ENCODE measurements around the gene PRR19. TPM values are rescaled to one million over a fixed set of nuclear protein-coding genes. Genes with fewer than 3 reads are reported as not detected.

Gene PRR19
- total and polyA plus RNA-seq, 10 of the 15 experiments (the other 5 are each of a cell fraction or from before 2014, with no cell fraction given), result 0.09 to 1.7 (median 0.73) TPM; not detected in 1

GRCh38 chr19:42344336-42344893 lies 42.5 kb downstream of the PRR19 start:
- Histone ChIP-seq H3K9ac (ENCODE audit: control insufficient read depth, insufficient read depth, low read length) (no peak overlapping the region), H3K4me2 (ENCODE audit: control insufficient read depth, insufficient read depth) (no peak overlapping the region), H3K36me3 (ENCODE audit: control insufficient read depth in 2 of 2, insufficient read depth in 2 of 2, low read length in 1 of 2) (no peaks in the 10 kb centered on the region; a peak in 3 of 4 replicates), H3K27me3 (replicated peaks in 1 of 2; ENCODE audit: control insufficient read depth in 2 of 2, insufficient read depth in 2 of 2, low read length in 1 of 2) (no peaks in the 10 kb centered on the region), H3K27ac (ENCODE audit: control insufficient read depth, insufficient read depth) (no peak overlapping the region), H3K79me2 (ENCODE audit: control insufficient read depth, insufficient read depth, low read length) (no peaks in the 10 kb centered on the region), H2AFZ (ENCODE audit: control insufficient read depth, low read depth, low read length) (no peak overlapping the region), H3K9me3 (replicated peaks; ENCODE audit: control insufficient read depth, insufficient read depth, low read length) (no peaks in the 10 kb centered on the region), H4K20me1 (ENCODE audit: control insufficient read depth, insufficient read depth) (no peaks in the 10 kb centered on the region), H3K4me1 (ENCODE audit: control insufficient read depth, insufficient read depth, low read length) (no peaks in the 10 kb centered on the region), H3K4me3 (no peak overlapping the region)
- intact Hi-C loops (cut with micrococcal nuclease; ENCODE audit: unreplicated experiment) (no loop called here), in situ Hi-C loops (cut with MboI) (no loop called here)
- no peak for FAIRE-seq
- RAD21 ChIA-PET (ENCODE audit: unreplicated experiment), result no interaction called here
- POLR2A ChIA-PET, result no interaction called here
- 81% methylated on average over 18 of the region's 18 CpGs for WGBS (ENCODE audit: insufficient coverage, insufficient replicate concordance, low lambda C conversion rate, missing lambda C conversion rate)
- SMC1A ChIA-PET (ENCODE audit: uncharacterized antibody, unreplicated experiment), result interaction anchor here (0.8 kb wide), 1 partner anchor 10 kb away, joined by 3 read pairs; no protein-coding TSS in a partner anchor
- CTCF ChIA-PET, result no interaction called here
- BruUV-seq (replicated peaks), result no TSS peak
- ATAC-seq, result no peak
- no peak for DNase-seq (ENCODE audit: low read depth, low spot score)
- TF ChIP-seq SRF (IDR thresholded peaks at IDR 0.05; ENCODE audit: low read depth in 2 of 2, low read length in 2 of 2) (no peak), ZNF217 (IDR thresholded peaks at IDR 0.05) (no peak), SREBF1 (IDR thresholded peaks at IDR 0.05; ENCODE audit: low read length) (no peak), NR2F1 (conservative IDR thresholded peaks at IDR 0.05) (no peak), ZNF687 (IDR thresholded peaks at IDR 0.05) (no peak), YBX1 (IDR thresholded peaks at IDR 0.05) (no peak), ZNF592 (IDR thresholded peaks at IDR 0.05) (no peak), SKIL (IDR thresholded peaks at IDR 0.05; ENCODE audit: low read depth, poor library complexity, severe bottlenecking) (no peak), E2F4 (IDR thresholded peaks at IDR 0.05; ENCODE audit: low read depth, low read length) (no peak)

Measured in GM12878 (cell line).